Skin epidermis (tissue), 12 donors: ENCODE data around the gene POLR3GL.
A peak's percentile ranks its signal among the peaks of the same experiment; 100 is the strongest.
"Not testable (repeated sequence)": the region's sequence is repeated elsewhere in the genome, so short reads cannot be mapped to it uniquely, and the experiment has no call there.

ENCODE experiments used
- H3K27ac ChIP-seq, 21 experiments: fragments of 200-600 bp; sonication (generic) in 11 of 21; one replicate each; pipeline ENCODE4 v1.5.0; 2020; ENCODE audit warnings: mild to moderate bottlenecking in 3 of 21, inconsistent platforms in 2 of 21, moderate library complexity in 2 of 21
- H3K4me3 ChIP-seq, 7 experiments: fragments of 200-600 bp; sonication (generic) in 2 of 7; one replicate each; pipeline ENCODE4 v1.5.0; 2020; ENCODE audit warnings: inconsistent platforms in 2 of 7, mild to moderate bottlenecking in 2 of 7, moderate library complexity in 1 of 7

Gene POLR3GL

GRCh38 chr1:145999321-146000024 lies 35.0 kb downstream of the POLR3GL start:
- H3K4me3 ChIP-seq, result no peak overlapping the region
- peak overlapping the region in 20 of 21 experiments; percentile 34 to 100 (median 91) for H3K27ac ChIP-seq

DNA sequence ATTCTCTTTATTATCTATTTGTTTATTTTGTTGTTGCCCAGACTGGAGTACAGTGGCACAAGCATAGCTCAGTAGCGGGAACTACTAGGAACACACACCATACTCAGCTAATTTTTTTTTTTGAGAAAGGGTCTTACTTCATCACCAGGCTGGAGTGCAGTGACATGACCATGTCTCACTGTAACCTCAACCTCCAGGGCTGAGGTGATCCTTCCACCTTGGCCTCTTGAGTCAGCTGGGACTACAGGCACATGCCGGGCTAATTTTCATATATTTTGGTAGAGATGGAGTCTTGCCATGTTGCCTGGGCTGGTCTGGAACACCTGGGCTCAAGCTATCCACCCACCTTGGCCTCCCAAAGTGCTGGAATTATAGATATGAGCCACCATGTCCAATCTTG lies 37.2 kb downstream of the POLR3GL start:
- peak overlapping the region in 9 of 21 experiments; percentile 16 to 70 (median 48) for H3K27ac ChIP-seq
- H3K4me3 ChIP-seq, result no peak overlapping the region

GRCh38 chr1:146007489-146008133 lies 43.1 kb downstream of the POLR3GL start:
- peak overlapping the region in 13 of 21 experiments; percentile 6 to 82 (median 47) for H3K27ac ChIP-seq
- no peak overlapping the region for H3K4me3 ChIP-seq

DNA sequence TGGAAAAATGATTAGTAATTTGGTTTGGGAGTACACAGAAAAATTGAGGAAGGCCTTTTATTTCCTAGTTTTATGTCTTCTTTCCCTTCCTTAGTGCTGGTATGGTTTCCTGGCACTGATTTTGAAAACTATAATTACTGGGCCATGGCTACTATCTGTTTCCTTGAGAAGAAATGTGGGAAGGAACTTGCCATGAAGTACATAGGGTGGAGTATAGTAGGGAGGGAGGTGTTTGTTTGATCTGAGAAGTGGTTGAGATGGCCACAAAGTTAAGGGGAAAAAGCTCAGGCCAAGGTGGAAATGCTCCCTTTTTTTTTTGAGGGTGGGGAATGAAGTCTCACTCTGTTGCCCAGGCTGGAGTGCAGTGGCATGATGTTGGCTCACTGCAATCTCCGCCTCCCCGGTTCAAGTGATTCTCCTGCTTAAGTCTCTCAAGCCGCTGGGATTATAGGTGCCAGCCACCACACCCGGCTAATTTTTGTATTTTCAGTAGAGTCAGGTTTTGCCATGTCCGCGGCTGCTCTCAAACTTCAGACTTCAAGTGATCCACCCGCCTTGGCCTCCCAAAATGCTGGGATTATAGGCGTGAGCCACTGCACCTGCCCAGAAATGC lies 45.7 kb downstream of the POLR3GL start:
- H3K27ac ChIP-seq, result peak overlapping the region in 10 of 21 experiments; percentile 12 to 63 (median 40)

GRCh38 chr1:146012703-146013558 lies 48.4 kb downstream of the POLR3GL start:
- no peak overlapping the region for H3K27ac ChIP-seq
- H3K4me3 ChIP-seq, result no peak overlapping the region

More for the DNA sequence above, 45.7 kb downstream of the POLR3GL start:
- no peak overlapping the region for H3K4me3 ChIP-seq

DNA sequence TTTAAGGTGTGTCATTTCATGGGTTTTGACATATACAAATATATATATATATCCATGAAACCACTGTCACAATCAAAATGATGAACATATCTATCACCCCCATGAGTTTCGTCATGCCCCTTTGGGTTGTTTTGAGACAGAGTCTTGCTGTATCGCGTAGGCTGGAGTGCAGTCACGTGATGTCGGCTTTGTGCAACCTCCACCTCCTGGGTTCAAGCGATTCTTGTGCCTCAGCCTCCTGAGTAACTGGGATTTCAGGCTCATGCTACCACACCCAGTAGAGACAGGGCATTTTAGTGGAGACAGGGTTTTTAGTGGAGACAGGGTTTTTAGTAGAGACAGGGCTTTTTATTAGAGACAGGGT lies 49.1 kb downstream of the POLR3GL start:
- no peak overlapping the region for H3K27ac ChIP-seq

DNA sequence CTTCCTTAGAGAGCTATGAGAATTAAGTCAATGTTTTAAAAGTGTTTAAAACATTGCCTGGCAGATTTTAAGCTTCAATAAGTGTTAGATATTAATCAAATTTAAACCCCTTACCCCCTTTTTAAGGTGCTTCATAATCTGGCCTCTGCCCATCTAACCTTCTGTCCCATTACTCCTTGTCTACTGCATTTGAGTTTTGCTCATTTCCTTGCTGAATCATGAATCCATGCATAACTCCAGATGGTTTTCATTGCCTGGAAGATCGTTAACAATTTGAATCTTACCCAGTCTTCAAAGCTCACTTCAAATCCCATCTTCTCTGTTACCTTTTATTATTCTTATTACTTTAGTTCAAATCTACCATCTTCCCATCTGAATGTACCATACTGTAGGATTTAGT lies 52.4 kb downstream of the POLR3GL start:
- H3K27ac ChIP-seq, result no peak overlapping the region

More for the DNA sequence above, 49.1 kb downstream of the POLR3GL start:
- H3K4me3 ChIP-seq, result no peak overlapping the region

DNA sequence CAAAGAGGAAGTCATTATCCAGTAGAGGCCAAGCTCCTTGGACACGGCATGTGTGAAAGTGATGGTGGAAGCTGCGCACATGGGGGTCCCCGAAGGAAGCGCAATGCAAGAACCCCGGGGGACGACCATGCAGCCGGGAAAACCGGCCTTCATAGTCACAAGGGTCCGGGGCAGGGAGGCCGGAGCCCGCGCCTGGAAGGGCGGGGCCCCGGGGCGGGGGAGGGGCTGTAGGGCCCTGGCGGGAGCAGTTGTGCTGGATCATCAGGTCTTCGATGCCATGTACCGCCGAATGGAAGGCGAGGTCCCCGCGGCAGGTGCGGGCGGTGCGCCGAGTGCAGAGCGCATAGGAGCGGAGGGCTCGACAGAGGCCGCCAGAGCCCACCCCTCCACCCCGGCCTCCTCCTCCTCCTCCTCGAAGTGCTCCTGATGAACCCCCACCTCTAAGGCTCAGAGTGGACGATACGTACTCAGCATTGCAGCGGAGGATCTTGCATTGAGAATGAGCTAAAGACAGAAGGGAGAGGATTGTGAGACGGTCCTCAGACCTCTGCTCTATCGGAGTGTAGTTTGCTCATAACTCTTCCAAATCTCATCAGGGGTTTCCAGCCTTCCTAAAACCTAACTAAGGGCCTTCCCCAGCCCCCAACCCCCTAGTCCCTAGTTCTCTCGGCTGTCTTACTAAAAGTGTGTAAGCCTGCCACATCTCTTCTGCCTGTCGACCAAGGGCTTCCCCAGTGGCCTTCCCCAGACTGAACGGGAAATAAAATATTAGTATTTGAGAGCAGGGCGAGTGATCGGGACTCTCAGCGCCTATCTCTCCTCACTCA lies 55.0 kb downstream of the POLR3GL start:
- Histone ChIP-seq H3K4me3 (peak overlapping the region in 1 of 7 experiments; percentile 8), H3K27ac (no peak overlapping the region)

More for the DNA sequence above, 52.4 kb downstream of the POLR3GL start:
- H3K4me3 ChIP-seq, result no peak overlapping the region

GRCh38 chr1:146020058-146021049 lies 55.9 kb downstream of the POLR3GL start:
- Histone ChIP-seq H3K27ac (no peak overlapping the region), H3K4me3 (no peak overlapping the region)

DNA sequence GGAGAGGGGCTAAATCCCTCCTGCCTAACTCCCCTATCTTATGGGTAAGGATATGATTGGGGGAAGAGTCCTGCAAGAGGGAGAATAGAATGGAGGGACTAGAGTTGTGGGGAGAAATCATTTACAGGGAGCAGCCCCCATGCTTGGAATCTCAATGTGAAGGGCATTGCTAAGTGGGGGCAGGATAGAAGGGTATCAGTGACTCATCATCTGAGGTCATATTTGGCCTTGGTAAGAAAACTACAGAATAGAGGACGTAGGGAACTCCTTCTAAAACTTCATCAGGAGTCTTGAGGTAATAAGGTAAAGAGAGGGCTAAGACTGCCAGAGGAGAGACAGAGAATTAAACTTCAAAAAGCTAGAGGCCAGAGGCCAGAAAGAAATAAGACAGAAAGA lies 56.6 kb downstream of the POLR3GL start:
- Histone ChIP-seq H3K27ac (no peak overlapping the region), H3K4me3 (no peak overlapping the region)

DNA sequence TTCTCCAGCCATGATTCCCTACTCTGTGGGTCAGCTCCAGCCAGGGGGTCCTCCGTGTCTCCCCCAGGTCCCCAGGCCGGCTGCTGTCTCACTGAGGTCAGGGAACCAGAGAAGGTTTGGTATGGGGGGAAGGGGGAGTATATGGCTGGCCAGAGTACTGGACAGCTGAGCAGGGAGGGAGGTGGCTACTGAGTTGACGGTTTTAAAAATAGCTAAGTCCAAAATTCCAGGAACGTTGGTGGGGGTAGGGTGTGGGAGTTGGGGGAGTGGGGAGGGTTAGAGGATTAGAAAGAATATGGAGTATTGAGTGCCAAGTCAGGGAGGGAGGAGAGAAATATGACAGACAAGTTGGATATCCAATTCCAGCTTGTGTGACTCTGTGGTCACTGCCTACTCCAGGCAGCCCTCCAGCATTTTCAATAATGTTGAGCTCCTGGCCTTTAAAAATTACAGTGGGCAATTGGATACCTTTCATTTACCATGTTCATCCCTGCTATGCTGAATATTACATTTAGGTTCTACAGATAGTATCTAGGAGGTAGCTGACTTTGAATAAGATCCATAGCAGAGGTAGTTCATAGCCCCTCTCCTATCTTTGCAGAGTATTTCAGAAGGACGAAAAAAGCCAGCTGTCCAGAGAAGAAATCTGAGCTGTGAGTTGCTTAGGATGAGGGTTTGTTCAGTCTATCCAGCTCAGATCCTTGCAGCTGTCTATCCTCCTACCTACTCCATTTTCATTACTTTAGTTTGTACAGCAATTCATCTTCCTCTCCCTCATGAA lies 57.3 kb downstream of the POLR3GL start, which contains the start of gene HJV:
Gene HJV, minus strand, starts transcription at position 114 of the 781 bp plus-strand sequence. CDS start 1,504 bp downstream, outside the sequence.
- Histone ChIP-seq H3K27ac (no peak within 1 kb of the TSS), H3K4me3 (no peak within 1 kb of the TSS)

GRCh38 chr1:146022403-146023127 lies 58.1 kb downstream of the POLR3GL start:
- Histone ChIP-seq H3K4me3 (no peak overlapping the region), H3K27ac (no peak overlapping the region)

DNA sequence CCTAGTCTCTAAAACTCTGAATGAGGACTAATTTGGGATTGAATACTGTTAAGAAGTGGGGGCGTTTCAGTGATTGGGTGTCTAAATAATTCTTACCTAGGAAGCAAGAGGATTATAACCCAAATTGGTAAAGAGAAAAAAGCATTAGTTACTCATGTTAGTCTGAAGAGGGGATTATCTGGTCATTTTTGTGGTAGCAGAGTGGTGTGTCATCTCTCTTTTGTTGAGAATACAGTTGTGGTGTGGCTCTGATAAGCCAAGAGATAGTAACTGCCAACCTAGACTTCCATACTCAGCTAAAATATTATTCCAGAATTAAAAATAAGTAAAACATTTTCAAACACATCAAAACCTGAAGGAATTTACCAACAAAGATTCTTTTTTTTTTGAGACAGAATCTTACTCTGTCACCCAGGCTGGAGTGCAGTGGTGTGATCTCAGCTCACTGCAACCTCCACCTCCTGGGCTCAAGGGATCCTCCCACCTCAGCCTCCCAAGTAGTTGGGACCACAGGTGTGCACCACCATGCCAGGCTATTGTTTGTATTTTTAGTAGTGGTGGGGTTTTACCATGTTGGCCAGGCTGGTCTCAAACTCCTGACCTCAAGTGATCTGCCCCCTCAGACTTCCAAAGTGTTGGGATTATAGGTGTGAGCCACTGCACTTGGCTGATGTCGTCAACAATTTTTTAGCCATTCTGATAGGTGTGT lies 61.5 kb downstream of the POLR3GL start:
- not testable (repeated sequence) for H3K4me3 ChIP-seq, H3K27ac ChIP-seq

DNA sequence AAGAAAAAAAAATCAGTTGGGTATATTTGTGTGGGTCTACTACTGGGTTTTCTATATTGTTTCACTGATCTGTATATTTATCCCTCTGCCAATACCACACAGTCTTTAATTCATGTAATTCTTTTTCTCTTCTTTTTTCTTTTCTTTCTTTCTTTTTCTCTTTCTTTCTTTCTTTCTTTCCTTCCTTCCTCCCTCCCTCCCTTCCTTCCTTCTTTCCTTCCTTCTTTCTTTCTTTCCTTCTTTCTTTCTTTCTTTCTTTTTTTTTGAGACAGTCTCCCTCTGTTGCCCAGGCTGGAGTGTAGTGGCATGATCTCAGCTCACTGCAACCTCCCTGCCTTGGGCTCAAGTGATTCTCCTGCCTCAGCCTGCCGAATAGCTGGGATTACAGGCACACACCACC lies 62.2 kb downstream of the POLR3GL start:
- not testable (repeated sequence) for H3K27ac ChIP-seq

More for the DNA sequence above, 62.2 kb downstream of the POLR3GL start:
- not testable (repeated sequence) for H3K4me3 ChIP-seq
